Fibroblast of villous mesenchyme (primary cell): ENCODE results near the gene DECR2. TPM values are rescaled to one million over a fixed set of nuclear protein-coding genes. Genes with fewer than 3 reads are reported as not detected.

Experiments used
- DNase-seq: peaks from one replicate; pipeline ENCODE4 v3.0.0-alpha.2; 2010; ENCODE audit warnings: low read depth
- H3K4me3 ChIP-seq: 2 replicates; pipeline ENCODE4 v1.5.1; 2011; ENCODE audit warnings: low read depth, mild to moderate bottlenecking, low read length
- total RNA-seq: library from RNA; depleted of rRNA; stranded (reverse); fragments of >200 nt; gene quantifications from 2 replicates; pipeline ENCODE4 v1.2.3, GENCODE V29; 2012
- TF ChIP-seq, protein P1 (sequence below): IDR thresholded peaks from 2 replicates; pipeline ENCODE4 v1.5.1; 2012; ENCODE audit warnings: low read depth, mild to moderate bottlenecking, low read length; ENCODE audit not compliant: insufficient read depth

The DECR2 gene
- total RNA-seq, 1 donor = 16.0 TPM

DNA sequence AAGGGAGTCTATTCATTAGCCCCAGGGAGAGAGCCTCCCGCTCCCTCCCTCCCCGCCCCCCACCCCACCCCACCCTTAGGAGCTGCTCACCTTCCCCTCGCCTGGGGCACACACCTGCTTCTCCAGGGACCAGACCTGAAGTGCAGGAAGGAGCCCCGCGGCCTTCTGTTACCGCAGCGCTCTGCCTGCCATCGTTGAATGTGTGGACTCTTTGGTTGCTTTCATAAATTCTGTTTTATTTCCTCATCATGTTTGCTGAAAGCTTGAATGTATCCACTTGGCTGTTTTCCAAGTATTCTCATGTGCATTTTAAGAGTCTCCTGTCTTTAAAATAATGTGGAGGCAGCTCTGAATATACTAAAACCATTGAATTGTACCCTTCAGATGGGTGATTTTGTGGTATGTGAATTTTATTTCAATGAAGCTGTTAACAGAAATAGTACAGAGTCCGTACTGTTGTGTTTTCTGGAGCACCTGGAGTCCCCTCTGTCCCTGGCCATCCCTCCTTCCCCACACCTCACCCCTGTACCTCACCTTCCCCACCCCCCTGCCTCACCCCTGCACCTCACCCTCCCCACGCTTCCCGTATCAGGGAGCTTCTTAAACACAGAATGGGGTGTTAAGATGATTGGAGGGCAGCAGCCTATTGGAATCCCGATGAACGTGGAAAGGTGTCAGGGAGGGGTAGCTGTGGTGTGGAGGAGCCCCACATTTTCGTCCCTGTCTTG lies 49.3 kb downstream of the DECR2 start:
- TF ChIP-seq, protein P1, sequence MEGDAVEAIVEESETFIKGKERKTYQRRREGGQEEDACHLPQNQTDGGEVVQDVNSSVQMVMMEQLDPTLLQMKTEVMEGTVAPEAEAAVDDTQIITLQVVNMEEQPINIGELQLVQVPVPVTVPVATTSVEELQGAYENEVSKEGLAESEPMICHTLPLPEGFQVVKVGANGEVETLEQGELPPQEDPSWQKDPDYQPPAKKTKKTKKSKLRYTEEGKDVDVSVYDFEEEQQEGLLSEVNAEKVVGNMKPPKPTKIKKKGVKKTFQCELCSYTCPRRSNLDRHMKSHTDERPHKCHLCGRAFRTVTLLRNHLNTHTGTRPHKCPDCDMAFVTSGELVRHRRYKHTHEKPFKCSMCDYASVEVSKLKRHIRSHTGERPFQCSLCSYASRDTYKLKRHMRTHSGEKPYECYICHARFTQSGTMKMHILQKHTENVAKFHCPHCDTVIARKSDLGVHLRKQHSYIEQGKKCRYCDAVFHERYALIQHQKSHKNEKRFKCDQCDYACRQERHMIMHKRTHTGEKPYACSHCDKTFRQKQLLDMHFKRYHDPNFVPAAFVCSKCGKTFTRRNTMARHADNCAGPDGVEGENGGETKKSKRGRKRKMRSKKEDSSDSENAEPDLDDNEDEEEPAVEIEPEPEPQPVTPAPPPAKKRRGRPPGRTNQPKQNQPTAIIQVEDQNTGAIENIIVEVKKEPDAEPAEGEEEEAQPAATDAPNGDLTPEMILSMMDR = no peak
- DNase-seq = peak; percentile 17
- no peak overlapping the region for H3K4me3 ChIP-seq

DNA sequence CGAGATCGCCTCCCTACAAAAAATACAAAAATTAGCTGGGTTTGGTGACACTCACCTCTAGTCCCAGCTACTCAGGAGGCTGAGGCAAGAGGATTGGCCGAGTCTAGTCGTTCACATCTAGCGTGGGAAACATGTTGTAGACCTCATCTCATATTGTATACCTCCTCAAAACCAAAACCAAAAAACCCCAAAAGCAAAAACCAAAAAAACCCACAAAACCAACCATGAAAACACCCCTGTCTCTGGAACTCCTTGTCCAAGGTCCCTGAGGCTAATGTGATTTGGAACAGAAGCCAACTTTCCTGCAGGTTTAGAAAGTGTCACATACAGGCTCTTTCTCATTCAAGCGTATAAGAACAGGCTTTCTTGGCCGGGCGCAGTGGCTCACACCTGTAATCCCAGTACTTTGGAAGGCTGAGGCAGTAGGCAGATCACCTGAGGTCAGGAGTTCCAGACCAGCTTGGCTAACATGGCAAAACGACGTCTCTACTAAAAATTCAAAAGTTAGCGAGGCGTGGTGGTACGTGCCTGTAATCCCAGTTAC lies 52.8 kb downstream of the DECR2 start:
- H3K4me3 ChIP-seq = no peak overlapping the region
- DNase-seq = no peak
- TF ChIP-seq, protein P1 = no peak

DNA sequence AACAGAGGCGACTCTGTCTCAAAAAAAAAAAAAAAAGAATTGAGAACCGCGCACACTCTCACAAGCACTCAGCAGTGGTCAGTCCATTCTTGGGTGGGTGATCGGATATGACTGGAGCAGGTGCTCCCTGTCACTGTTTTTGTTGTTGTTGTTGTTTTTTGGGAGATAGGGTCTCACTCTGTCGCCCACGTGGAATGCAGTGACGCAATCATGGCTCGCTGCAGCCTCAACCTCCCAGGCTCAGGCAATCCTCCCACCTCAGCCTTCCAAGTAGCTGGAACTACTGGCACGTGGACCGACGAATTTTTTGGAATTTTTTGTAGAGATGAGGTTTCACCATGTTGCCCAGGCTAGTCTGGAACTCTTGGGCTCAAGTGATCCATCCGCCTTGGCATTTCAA lies 53.8 kb downstream of the DECR2 start:
- no peak overlapping the region for H3K4me3 ChIP-seq
- DNase-seq = no peak
- TF ChIP-seq, protein P1 = no peak

DNA sequence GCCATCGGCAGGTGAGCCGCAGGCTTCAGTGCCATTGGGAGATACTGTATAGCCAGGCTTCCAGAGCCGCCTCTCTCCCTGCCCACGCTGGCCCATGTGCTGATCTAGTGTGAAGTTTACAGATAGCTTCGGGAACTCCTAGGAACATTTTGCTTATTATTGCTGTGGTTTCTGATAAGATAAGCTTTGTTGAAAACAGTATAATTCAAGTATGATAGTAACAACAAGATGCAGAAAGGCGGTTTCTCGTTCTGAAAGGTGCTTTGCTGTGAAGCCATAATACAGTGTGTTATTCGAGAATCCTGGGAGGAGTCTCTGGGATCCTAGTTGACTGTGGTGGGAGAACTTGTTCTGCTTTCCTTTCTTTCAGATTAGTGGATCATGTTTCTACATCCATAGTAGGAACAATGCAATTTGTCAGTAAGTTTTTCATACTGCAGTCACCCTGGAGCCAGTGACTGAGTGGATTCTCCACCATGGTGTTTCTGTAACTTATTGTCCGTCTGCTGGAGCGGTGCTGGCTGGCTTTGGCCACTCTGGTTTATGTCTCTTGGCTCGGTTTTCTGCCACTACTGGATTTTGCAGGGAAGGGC lies 55.3 kb downstream of the DECR2 start:
- DNase-seq = peak; percentile 85
- H3K4me3 ChIP-seq = peak overlapping the region; percentile 23
- TF ChIP-seq, protein P1 = no peak

DNA sequence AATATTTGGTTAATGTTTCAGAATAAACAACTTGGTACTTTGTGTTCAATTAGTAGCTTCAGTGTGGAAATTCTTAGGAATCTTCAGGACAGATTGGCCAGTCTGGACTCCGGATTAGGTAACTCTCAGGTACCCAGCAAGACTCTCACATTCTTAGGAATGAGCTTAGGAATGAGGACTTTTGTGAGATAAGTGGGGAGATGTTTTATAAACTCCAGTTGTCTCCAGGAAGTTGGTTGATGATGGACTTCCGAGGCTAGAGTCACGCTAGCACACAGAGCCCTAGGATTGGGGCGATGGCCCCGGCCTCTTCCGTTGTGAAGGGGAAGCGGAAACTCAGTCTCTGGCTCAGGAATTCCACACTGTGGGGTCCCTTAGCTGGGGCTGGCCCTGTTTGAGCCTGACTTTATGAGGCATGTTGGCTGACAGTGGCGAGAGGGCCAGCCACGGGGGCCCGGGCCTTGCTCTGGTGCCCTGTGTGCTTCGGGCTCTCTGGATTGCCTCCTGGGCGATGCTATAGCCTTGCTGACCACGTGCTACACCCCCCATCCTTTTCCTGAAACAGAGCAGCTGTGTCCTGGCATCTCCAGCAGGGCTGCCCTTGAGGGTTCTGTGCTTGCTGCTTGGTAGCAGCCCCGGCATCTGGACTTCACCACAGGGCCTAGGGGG lies 56.2 kb downstream of the DECR2 start:
- TF ChIP-seq, protein P1 = no peak
- DNase-seq = peak; percentile 44
- no peak overlapping the region for H3K4me3 ChIP-seq

DNA sequence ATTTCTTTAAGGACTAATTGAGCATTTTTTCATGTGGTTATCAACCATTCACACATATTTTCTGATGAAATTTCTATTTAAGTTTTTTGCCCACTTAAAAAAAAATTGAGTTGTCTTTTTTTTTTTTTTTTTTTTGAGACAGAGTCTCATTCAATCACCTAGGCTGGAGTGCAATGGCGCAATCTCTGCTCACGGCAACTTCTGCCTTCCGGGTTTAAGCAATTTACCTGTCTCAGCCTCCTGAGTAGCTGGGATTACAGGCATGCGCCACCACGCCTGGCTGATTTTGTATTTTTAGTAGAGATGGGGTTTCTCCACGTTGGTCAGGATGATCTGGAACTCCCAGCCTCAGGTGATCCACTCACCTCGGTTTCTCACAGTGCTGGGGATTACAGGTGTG lies 58.1 kb downstream of the DECR2 start:
- TF ChIP-seq, protein P1 = no peak
- H3K4me3 ChIP-seq = no peak overlapping the region
- DNase-seq = no peak
